IPS-20b (cell line): ENCODE measurements around the gene GRIK2.

ENCODE experiments used
- H3K27ac ChIP-seq: one replicate; pipeline ENCODE4 v1.5.1; 2013; ENCODE audit warnings: low read length
- H3K27me3 ChIP-seq: 2 replicates; pipeline ENCODE4 v1.6.1; 2013; ENCODE audit warnings: mild to moderate bottlenecking, low read length, inconsistent platforms; ENCODE audit not compliant: insufficient read depth
- H3K36me3 ChIP-seq: 2 replicates; pipeline ENCODE4 v1.6.1; 2013; ENCODE audit warnings: low read depth, mild to moderate bottlenecking, inconsistent platforms, low read length, moderate library complexity; ENCODE audit not compliant: insufficient read depth
- H3K4me1 ChIP-seq: 2 replicates; pipeline ENCODE4 v1.6.1; 2013; ENCODE audit warnings: mild to moderate bottlenecking, control low read depth, inconsistent platforms, low read length, moderate library complexity; ENCODE audit not compliant: insufficient read depth
- H3K4me3 ChIP-seq: 2 replicates; pipeline ENCODE4 v1.5.1; 2013; ENCODE audit warnings: mild to moderate bottlenecking, low read length, inconsistent platforms
- H3K9ac ChIP-seq: 2 replicates; pipeline ENCODE4 v1.6.1; 2013; ENCODE audit warnings: low read depth, mild to moderate bottlenecking, inconsistent platforms, low read length, moderate library complexity
- H3K9me3 ChIP-seq: 2 replicates; pipeline ENCODE4 v1.6.1; 2013; ENCODE audit warnings: mild to moderate bottlenecking, low read depth, low read length, inconsistent platforms; ENCODE audit not compliant: insufficient read depth

GRIK2 gene

GRCh38 chr6:101803136-101803535 is 409.6 kb downstream of the GRIK2 start:
- Histone ChIP-seq H3K9me3 (no peaks in the 10 kb centered on the region), H3K27ac (no peak overlapping the region), H3K27me3 (no peaks in the 10 kb centered on the region), H3K4me3 (no peak overlapping the region), H3K4me1 (peaks cover 10% of the 10 kb centered on the region; the same call in 1 of the 2 replicates), H3K9ac (no peak overlapping the region), H3K36me3 (no peaks in the 10 kb centered on the region)

DNA sequence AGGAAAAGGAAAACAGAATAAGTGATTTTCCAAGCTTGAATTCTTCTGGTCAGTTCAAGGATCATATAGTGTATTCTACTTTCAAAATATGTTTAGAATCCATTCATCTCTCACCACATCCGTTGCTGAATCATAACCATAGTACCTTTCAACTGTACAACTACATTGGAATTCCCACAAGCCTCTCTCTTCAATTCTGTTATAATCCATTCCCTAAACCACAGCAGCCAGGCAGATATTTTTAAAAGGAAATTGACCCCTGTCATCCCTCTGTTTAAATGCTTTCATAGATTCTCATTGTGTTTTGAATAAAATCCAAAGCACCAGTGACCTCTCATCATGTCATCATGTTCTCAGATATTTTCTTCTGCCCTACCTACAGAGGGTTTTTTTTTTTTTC is 412.7 kb downstream of the GRIK2 start:
- Histone ChIP-seq H3K9me3 (no peaks in the 10 kb centered on the region), H3K36me3 (no peaks in the 10 kb centered on the region), H3K27ac (no peak overlapping the region), H3K4me3 (no peak overlapping the region), H3K9ac (no peak overlapping the region), H3K27me3 (no peaks in the 10 kb centered on the region), H3K4me1 (peaks cover 4% of the 10 kb centered on the region; the same call in 1 of the 2 replicates)

GRCh38 chr6:101811108-101811507 is 417.6 kb downstream of the GRIK2 start:
- Histone ChIP-seq H3K27me3 (no peaks in the 10 kb centered on the region), H3K36me3 (no peaks in the 10 kb centered on the region), H3K4me1 (peaks cover 4% of the 10 kb centered on the region; the same call in 1 of the 2 replicates), H3K4me3 (no peak overlapping the region), H3K27ac (no peak overlapping the region), H3K9me3 (no peaks in the 10 kb centered on the region), H3K9ac (no peak overlapping the region)

- Histone ChIP-seq H3K9ac (no peak overlapping the region), H3K4me1 (no peaks in the 10 kb centered on the region), H3K36me3 (no peaks in the 10 kb centered on the region), H3K9me3 (no peaks in the 10 kb centered on the region), H3K27me3 (no peaks in the 10 kb centered on the region), H3K27ac (no peak overlapping the region), H3K4me3 (no peak overlapping the region)
Measured at GRCh38 chr6:101816716-101817115, 423.2 kb downstream of the GRIK2 start.

DNA sequence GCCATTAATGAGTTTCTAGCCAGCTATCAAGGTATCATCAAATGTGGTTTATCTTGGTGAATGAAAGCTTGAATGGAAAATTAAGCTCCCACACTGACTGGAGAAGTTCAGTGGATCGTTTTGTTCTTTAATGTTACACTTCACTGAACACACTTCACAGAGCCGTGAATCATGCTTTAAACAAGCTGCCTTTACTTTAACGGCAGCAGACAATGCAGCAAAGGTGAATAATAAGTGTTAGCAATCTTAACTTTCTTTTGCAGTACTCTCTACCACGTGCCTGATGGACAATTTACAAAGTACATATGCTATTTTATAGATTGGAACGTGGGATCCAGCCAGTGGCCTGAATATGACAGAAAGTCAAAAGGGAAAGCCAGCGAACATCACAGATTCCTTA is 424.5 kb downstream of the GRIK2 start:
- no peak overlapping the region for H3K27ac ChIP-seq
- no peaks in the 10 kb centered on the region for H3K9me3 ChIP-seq
- no peaks in the 10 kb centered on the region for H3K27me3 ChIP-seq
- no peaks in the 10 kb centered on the region for H3K4me1 ChIP-seq
- H3K9ac ChIP-seq, result no peak overlapping the region
- H3K4me3 ChIP-seq, result no peak overlapping the region
- H3K36me3 ChIP-seq, result no peaks in the 10 kb centered on the region

DNA sequence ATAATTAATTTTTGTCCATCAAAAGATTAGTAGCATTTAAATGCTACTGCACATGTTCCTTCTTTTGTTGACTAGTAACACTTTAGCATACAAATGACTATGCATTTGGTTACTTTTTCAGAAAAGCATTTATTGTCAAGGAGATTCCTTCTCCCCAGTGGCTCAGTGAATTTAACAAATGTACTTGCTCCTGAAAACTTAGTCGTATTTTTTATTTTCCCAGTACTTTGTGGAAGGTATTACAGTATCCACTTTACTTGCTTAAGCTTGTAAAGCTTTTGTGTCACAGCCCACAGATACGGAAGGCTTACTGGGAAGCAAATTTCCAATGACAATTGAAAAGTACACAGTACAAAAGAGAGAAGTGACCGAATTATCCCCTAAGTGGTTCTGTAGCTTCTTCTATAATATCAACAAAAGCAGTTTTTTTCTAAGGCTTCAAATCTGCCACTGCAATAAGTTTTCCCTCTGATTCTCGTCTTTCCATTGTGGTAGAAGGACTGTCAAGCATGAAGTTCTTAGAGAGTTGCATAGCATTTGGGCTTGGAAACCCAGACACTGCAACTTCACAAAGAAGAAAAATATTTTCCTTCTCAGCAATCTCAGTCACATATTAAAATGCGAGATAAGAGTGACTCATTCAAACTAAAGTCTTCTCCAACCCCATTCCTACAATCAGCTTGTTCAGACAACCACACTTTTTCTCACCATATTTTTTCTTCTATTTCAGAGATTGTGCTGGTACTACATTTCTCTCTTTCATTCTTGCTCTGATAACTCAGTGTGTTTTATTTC is 431.2 kb downstream of the GRIK2 start:
- Histone ChIP-seq H3K27me3 (no peaks in the 10 kb centered on the region), H3K36me3 (no peaks in the 10 kb centered on the region), H3K4me1 (peaks cover 8% of the 10 kb centered on the region; the same call in 1 of the 2 replicates), H3K9me3 (peaks cover 10% of the 10 kb centered on the region; the same call in 1 of the 2 replicates), H3K27ac (no peak overlapping the region), H3K9ac (no peak overlapping the region), H3K4me3 (no peak overlapping the region)

- H3K9me3 ChIP-seq, result peaks cover 10% of the 10 kb centered on the region; the same call in 1 of the 2 replicates
- H3K9ac ChIP-seq, result no peak overlapping the region
- H3K27ac ChIP-seq, result no peak overlapping the region
- H3K4me3 ChIP-seq, result no peak overlapping the region
- H3K4me1 ChIP-seq, result peaks cover 8% of the 10 kb centered on the region; the same call in 1 of the 2 replicates
- no peaks in the 10 kb centered on the region for H3K27me3 ChIP-seq
- no peaks in the 10 kb centered on the region for H3K36me3 ChIP-seq
Measured at GRCh38 chr6:101826269-101826668, 432.8 kb downstream of the GRIK2 start.

GRCh38 chr6:101826678-101827077 is 433.2 kb downstream of the GRIK2 start:
- Histone ChIP-seq H3K9me3 (peaks cover 10% of the 10 kb centered on the region; the same call in 1 of the 2 replicates), H3K36me3 (no peaks in the 10 kb centered on the region), H3K27me3 (no peaks in the 10 kb centered on the region), H3K27ac (no peak overlapping the region), H3K4me3 (no peak overlapping the region), H3K4me1 (peaks cover 8% of the 10 kb centered on the region; the same call in 1 of the 2 replicates), H3K9ac (no peak overlapping the region)

- Histone ChIP-seq H3K27me3 (no peaks in the 10 kb centered on the region), H3K9me3 (peaks cover 10% of the 10 kb centered on the region; the same call in 1 of the 2 replicates), H3K4me3 (no peak overlapping the region), H3K27ac (no peak overlapping the region), H3K9ac (no peak overlapping the region), H3K36me3 (no peaks in the 10 kb centered on the region), H3K4me1 (no peaks in the 10 kb centered on the region)
Measured at GRCh38 chr6:101830501-101831031, 437.1 kb downstream of the GRIK2 start.

DNA sequence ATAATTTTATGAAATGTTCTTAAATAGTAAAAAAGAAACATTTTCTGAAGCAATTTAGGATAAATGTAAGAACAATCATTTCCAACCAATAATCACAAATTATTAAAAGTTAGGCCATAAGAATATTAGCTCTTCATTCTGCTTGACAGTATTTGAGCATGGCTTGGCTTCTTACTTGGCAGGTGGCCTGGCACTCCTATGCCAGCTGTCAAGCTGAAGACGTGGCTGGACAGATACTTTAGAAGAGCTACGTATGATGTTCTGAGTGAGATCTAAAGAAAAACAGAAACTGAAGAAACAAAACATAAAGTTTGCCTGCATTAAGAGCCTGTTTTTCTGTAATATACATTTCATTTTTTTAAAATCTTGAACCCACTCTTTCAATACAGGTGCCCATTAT is 438.9 kb downstream of the GRIK2 start:
- Histone ChIP-seq H3K4me1 (no peaks in the 10 kb centered on the region), H3K36me3 (no peaks in the 10 kb centered on the region), H3K27me3 (no peaks in the 10 kb centered on the region), H3K4me3 (no peak overlapping the region), H3K9me3 (peaks cover 10% of the 10 kb centered on the region; the same call in 1 of the 2 replicates), H3K9ac (no peak overlapping the region), H3K27ac (no peak overlapping the region)

- Histone ChIP-seq H3K9me3 (no peaks in the 10 kb centered on the region), H3K27ac (no peak overlapping the region), H3K9ac (no peak overlapping the region), H3K27me3 (no peaks in the 10 kb centered on the region), H3K36me3 (no peaks in the 10 kb centered on the region), H3K4me3 (no peak overlapping the region), H3K4me1 (no peaks in the 10 kb centered on the region)
Measured at GRCh38 chr6:101840100-101840499, 446.6 kb downstream of the GRIK2 start.

DNA sequence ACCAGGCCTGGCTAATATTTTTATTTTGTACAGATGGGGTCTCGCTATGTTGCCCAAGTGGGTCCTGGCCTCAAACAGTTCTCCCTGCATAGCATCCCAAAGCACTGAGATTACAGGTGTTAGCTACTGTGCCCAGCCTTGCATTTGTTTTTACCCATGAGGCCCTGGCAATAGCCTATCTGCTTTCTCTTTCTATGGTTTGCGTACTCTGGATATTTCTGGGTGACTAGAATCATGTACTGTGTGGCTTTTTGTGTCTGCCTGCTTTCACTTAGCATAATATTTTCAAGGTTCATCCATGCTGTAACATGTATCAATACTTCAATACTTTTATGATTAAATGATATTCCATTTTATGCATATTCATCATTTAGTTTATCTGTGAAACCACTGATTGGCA is 451.7 kb downstream of the GRIK2 start:
- no peak overlapping the region for H3K9ac ChIP-seq
- H3K27me3 ChIP-seq, result no peaks in the 10 kb centered on the region
- no peak overlapping the region for H3K27ac ChIP-seq
- peaks cover 27% of the 10 kb centered on the region; the same call in 1 of the 2 replicates for H3K4me1 ChIP-seq
- H3K4me3 ChIP-seq, result no peak overlapping the region
- no peaks in the 10 kb centered on the region for H3K36me3 ChIP-seq
- H3K9me3 ChIP-seq, result no peaks in the 10 kb centered on the region
